Measurements from ENCODE around the gene KRT85.

KRT85 gene

GRCh38 chr12:52319097-52319496, 48.2 kb downstream of the KRT85 start:
- H3K9ac ChIP-seq = no peak overlapping the region
- no peaks in the 10 kb centered on the region for H3K79me2 ChIP-seq
- H2AFZ ChIP-seq = no peak overlapping the region
- H3K4me1 ChIP-seq = no peaks in the 10 kb centered on the region
- H3K4me2 ChIP-seq (ENCODE audit: low read length) = no peak overlapping the region
- H3K9me3 ChIP-seq (ENCODE audit: control insufficient read depth, low read length) = no peaks in the 10 kb centered on the region
- no peaks in the 10 kb centered on the region for H3K27me3 ChIP-seq (ENCODE audit: control insufficient read depth, insufficient read depth, low read length)
- TF ChIP-seq CTCF (IDR thresholded peaks at IDR 0.05) = peak; percentile 16
- no peak overlapping the region for H3K27ac ChIP-seq
- no peaks in the 10 kb centered on the region for H3K36me3 ChIP-seq (ENCODE audit: control insufficient read depth, insufficient read depth, low read length)
- no peak overlapping the region for H3K4me3 ChIP-seq (ENCODE audit: low read depth, low read length)

GRCh38 chr12:52318241-52318990, 48.9 kb downstream of the KRT85 start:
- no peak overlapping the region for H3K9ac ChIP-seq
- no peaks in the 10 kb centered on the region for H3K36me3 ChIP-seq (ENCODE audit: control insufficient read depth, insufficient read depth, low read length)
- H3K27ac ChIP-seq = no peak overlapping the region
- no peaks in the 10 kb centered on the region for H3K27me3 ChIP-seq (ENCODE audit: control insufficient read depth, insufficient read depth, low read length)
- no peak for TF ChIP-seq CTCF (IDR thresholded peaks at IDR 0.05)
- H3K79me2 ChIP-seq = no peaks in the 10 kb centered on the region
- H2AFZ ChIP-seq = no peak overlapping the region
- H3K9me3 ChIP-seq (ENCODE audit: control insufficient read depth, low read length) = no peaks in the 10 kb centered on the region
- H3K4me3 ChIP-seq (ENCODE audit: low read depth, low read length) = no peak overlapping the region
- H3K4me2 ChIP-seq (ENCODE audit: low read length) = no peak overlapping the region
- H3K4me1 ChIP-seq = no peaks in the 10 kb centered on the region

- Histone ChIP-seq H3K36me3 (ENCODE audit: control insufficient read depth, insufficient read depth, low read length) (no peaks in the 10 kb centered on the region), H3K27ac (no peak overlapping the region), H3K79me2 (no peaks in the 10 kb centered on the region), H3K9ac (no peak overlapping the region), H3K27me3 (ENCODE audit: control insufficient read depth, insufficient read depth, low read length) (no peaks in the 10 kb centered on the region), H3K4me1 (no peaks in the 10 kb centered on the region), H2AFZ (no peak overlapping the region), H3K4me2 (ENCODE audit: low read length) (no peak overlapping the region), H3K4me3 (ENCODE audit: low read depth, low read length) (no peak overlapping the region), H3K9me3 (ENCODE audit: control insufficient read depth, low read length) (no peaks in the 10 kb centered on the region)
- TF ChIP-seq CTCF (IDR thresholded peaks at IDR 0.05) = no peak
Observed at GRCh38 chr12:52317468-52318052, 49.7 kb downstream of the KRT85 start.

GRCh38 chr12:52316701-52317100, 50.6 kb downstream of the KRT85 start:
- Histone ChIP-seq H3K9ac (no peak overlapping the region), H2AFZ (no peak overlapping the region), H3K27ac (no peak overlapping the region), H3K4me3 (ENCODE audit: low read depth, low read length) (no peak overlapping the region), H3K79me2 (no peaks in the 10 kb centered on the region), H3K27me3 (ENCODE audit: control insufficient read depth, insufficient read depth, low read length) (no peaks in the 10 kb centered on the region), H3K4me1 (no peaks in the 10 kb centered on the region), H3K9me3 (ENCODE audit: control insufficient read depth, low read length) (no peaks in the 10 kb centered on the region), H3K4me2 (ENCODE audit: low read length) (no peak overlapping the region), H3K36me3 (ENCODE audit: control insufficient read depth, insufficient read depth, low read length) (no peaks in the 10 kb centered on the region)
- no peak for TF ChIP-seq CTCF (IDR thresholded peaks at IDR 0.05)

- H3K9me3 ChIP-seq (ENCODE audit: control insufficient read depth, low read length) = no peaks in the 10 kb centered on the region
- no peak overlapping the region for H3K9ac ChIP-seq
Observed at GRCh38 chr12:52316290-52316689, 51.0 kb downstream of the KRT85 start.

More at GRCh38 chr12:52316290-52316689, 51.0 kb downstream of the KRT85 start:
- TF ChIP-seq CTCF (IDR thresholded peaks at IDR 0.05) = no peak
- no peaks in the 10 kb centered on the region for H3K27me3 ChIP-seq (ENCODE audit: control insufficient read depth, insufficient read depth, low read length)
- no peak overlapping the region for H3K4me3 ChIP-seq (ENCODE audit: low read depth, low read length)
- no peak overlapping the region for H3K4me2 ChIP-seq (ENCODE audit: low read length)
- H2AFZ ChIP-seq = no peak overlapping the region
- no peaks in the 10 kb centered on the region for H3K36me3 ChIP-seq (ENCODE audit: control insufficient read depth, insufficient read depth, low read length)
- no peaks in the 10 kb centered on the region for H3K4me1 ChIP-seq
- no peaks in the 10 kb centered on the region for H3K79me2 ChIP-seq
- no peak overlapping the region for H3K27ac ChIP-seq
